ENCODE data around the gene CFAP57. TPM values are rescaled to one million over a fixed set of nuclear protein-coding genes. Genes with fewer than 3 reads are reported as not detected.

CFAP57 gene
- total and polyA plus RNA-seq, 2 experiments from 2014 or later = 0.09 TPM; not detected in 1

DNA sequence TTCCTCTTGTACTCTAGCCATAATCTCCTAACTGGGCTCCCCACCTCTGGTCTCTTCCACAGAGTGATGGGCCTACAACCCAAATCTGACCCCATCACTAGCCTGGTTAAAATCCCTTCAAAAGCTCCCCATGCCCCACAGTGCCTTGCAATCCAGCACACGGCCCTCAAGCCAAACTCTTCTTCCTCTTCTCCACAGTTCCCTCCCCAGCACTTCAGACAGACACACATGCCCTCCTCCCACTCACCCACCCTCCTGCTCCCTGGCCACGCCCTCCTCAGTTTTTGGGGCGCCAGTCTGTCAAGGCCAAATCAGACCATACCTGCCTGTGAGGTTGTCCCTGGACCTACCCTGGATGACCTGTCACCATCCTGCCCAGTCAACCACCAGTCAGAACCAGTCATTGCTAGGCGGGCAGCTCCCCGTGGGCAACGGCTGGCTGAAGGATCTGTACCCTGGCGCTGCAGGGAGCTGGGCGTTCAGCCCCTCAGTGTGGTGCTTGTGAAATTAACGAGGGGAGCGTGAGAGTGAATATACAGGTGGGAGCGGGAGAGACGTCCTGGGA, 112.5 kb downstream of the CFAP57 start:
- Histone ChIP-seq H3K4me1 (ENCODE audit: low read depth) (no peaks in the 10 kb centered on the region), H3K27me3 (no peaks in the 10 kb centered on the region), H3K4me3 (no peak overlapping the region), H3K36me3 (no peaks in the 10 kb centered on the region), H3K9me3 (ENCODE audit: low read depth) (no peaks in the 10 kb centered on the region), H3K27ac (no peak overlapping the region)
- DNase-seq (ENCODE audit: low read depth in 1 of 2, low spot score in 1 of 2) = no peak
- TF ChIP-seq CTCF (IDR thresholded peaks at IDR 0.05; ENCODE audit: low read depth, low read length) = no peak

DNA sequence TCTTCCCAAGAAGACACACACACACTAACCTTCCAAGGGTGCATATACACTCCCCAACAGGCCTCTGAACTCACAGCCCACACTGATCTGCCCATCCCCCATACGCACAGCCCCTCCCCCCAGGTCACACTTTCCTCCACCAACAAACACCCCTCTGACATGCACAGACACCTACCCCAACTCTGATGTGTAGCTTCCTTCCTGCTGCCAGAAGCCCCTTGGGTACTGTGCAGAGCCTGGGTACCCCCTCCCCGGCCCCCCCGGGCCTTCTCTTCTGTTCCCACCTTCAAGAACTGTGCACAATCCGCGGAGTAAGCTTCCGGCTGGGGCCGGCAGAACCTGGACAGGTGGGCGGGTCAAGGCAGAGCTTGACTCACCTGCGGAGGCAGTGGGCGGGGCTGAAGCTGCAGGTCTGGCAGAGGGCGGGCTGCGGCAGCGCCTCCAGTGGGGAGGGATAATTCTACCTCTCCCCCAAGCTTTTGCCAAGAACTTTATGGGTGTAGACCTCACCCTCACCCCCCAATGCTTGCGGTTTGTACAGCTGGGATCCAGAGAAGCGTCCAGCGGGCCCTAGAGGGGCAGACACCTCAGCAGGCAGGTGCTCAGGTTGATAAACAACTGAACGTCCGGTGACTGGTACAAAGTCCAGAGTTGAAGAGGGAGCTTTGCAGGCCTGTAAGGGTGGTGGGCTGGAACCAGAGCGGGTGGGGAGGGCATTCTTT, 113.3 kb downstream of the CFAP57 start, which contains the start of gene C1orf210:
Gene C1orf210, minus strand, starts transcription at position 313 of the 722 bp plus-strand sequence. CDS start 2,311 bp downstream, outside the sequence.
- H3K9me3 ChIP-seq (ENCODE audit: low read depth) = no peaks in the 10 kb centered on the region
- no peak for DNase-seq (ENCODE audit: low read depth in 1 of 2, low spot score in 1 of 2)
- H3K36me3 ChIP-seq = no peaks in the 10 kb centered on the region
- H3K4me1 ChIP-seq (ENCODE audit: low read depth) = no peaks in the 10 kb centered on the region
- H3K4me3 ChIP-seq = no peak within 1 kb of the TSS
- TF ChIP-seq CTCF (IDR thresholded peaks at IDR 0.05; ENCODE audit: low read depth, low read length) = no peak
- H3K27me3 ChIP-seq = no peaks in the 10 kb centered on the region
- H3K27ac ChIP-seq = no peak within 1 kb of the TSS

DNA sequence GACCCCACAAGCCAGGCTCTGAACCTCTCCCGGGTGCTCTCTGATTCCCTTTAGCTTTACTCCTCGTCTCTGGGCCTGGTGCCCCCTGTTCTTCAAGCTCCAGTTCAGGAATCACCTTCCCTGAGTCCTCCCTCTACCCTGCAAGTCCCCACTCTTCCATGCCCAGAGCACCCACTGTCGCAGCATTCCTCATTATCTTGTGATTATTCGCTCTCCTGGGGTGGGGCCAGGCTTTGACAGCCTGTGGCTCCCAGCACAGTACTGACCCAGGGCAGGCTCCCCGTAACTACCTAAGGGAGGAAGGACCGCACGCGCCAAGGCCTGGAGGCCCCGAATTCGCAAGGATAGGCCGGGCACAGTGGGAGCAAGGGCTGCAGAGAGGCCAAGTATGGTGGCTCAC, 114.0 kb downstream of the CFAP57 start:
- H3K27ac ChIP-seq = no peak overlapping the region
- H3K27me3 ChIP-seq = no peaks in the 10 kb centered on the region
- H3K4me3 ChIP-seq = no peak overlapping the region
- TF ChIP-seq CTCF (IDR thresholded peaks at IDR 0.05; ENCODE audit: low read depth, low read length) = no peak
- no peaks in the 10 kb centered on the region for H3K36me3 ChIP-seq
- H3K4me1 ChIP-seq (ENCODE audit: low read depth) = no peaks in the 10 kb centered on the region
- no peaks in the 10 kb centered on the region for H3K9me3 ChIP-seq (ENCODE audit: low read depth)
- DNase-seq (ENCODE audit: low read depth in 1 of 2, low spot score in 1 of 2) = no peak

DNA sequence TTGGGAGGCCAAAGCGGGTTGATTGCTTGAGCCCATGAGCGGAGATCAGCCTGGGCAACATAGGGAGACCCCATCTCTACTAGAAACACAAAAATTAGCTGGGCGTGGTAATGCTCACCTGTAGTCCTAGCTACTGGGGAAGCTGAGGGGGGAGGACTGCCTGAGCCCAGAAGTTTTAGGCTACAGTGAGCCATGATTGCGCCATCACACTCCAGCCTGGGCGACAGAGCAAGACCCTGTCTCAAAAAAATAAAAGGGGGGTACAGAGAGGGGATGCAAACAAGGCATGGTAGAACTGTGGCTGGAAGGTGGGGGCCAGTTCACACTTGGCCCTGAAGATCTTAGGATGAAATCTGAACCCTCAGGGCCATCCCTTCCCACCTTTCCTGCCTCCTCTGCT, 114.4 kb downstream of the CFAP57 start:
- no peaks in the 10 kb centered on the region for H3K36me3 ChIP-seq
- H3K27me3 ChIP-seq = no peaks in the 10 kb centered on the region
- H3K4me3 ChIP-seq = no peak overlapping the region
- DNase-seq (ENCODE audit: low read depth in 1 of 2, low spot score in 1 of 2) = no peak
- no peaks in the 10 kb centered on the region for H3K4me1 ChIP-seq (ENCODE audit: low read depth)
- no peak overlapping the region for H3K27ac ChIP-seq
- no peak for TF ChIP-seq CTCF (IDR thresholded peaks at IDR 0.05; ENCODE audit: low read depth, low read length)
- no peaks in the 10 kb centered on the region for H3K9me3 ChIP-seq (ENCODE audit: low read depth)

DNA sequence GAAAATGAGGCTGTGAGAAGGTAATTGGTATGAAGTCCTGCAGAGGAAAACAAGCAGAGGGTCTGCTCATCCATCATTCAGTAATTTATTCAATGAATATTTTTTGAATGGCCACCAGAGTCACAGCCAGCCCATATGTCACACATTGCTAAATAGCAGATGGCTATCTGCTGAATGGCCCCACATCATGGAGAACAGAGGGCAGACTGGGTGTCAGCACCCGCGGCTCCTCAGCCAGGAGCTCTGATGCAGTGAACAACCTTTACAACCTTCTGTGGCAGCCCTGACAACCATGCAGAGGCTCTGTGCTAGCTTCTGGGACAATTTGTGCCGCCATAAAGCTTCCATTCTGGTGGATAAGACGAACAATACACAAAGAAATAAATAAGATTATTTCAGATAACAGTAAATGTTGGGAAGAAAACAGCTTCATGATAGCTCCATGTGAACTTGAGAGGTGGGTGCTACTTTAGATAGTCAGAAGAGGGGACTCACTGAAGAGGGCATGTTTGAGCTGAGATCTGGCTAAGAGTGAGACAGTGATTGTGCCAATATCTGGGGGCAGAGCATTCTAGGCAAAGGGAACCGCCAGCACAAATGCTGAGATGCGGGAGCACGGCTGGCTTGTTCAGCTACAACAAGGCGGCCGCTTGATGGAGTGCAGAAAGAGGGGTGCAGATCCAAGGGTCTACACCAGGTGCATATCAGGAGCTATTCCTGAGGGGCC, 116.1 kb downstream of the CFAP57 start:
- no peak for DNase-seq (ENCODE audit: low read depth in 1 of 2, low spot score in 1 of 2)
- Histone ChIP-seq H3K36me3 (no peaks in the 10 kb centered on the region), H3K27me3 (no peaks in the 10 kb centered on the region), H3K27ac (no peak overlapping the region), H3K9me3 (ENCODE audit: low read depth) (no peaks in the 10 kb centered on the region), H3K4me3 (no peak overlapping the region), H3K4me1 (ENCODE audit: low read depth) (no peaks in the 10 kb centered on the region)
- no peak for TF ChIP-seq CTCF (IDR thresholded peaks at IDR 0.05; ENCODE audit: low read depth, low read length)

Measured in cardiac muscle cell (in vitro differentiated cells and primary cell).